Stomach (tissue), 9 donors: Measurements from ENCODE around the gene AFAP1. TPM values are rescaled to one million over a fixed set of nuclear protein-coding genes. Genes with fewer than 3 reads are reported as not detected.

ENCODE experiments used
- DNase-seq, 2 donors: peaks; one replicate each; pipeline versions ENCODE4 v3.0.0 to v3.0.0-alpha.2; 2013 to 2019
- H3K27ac ChIP-seq, 5 donors: fragments of 200-600 bp in 4 of 5; sonication (generic) in 4 of 5; one replicate each; pipeline ENCODE4 v1.5.1; 2013 to 2019; ENCODE audit warnings: mild to moderate bottlenecking in 1 of 5, moderate library complexity in 1 of 5
- H3K27me3 ChIP-seq, 3 donors: fragments of 200-600 bp; sonication (generic); one replicate each; pipeline ENCODE4 v1.5.1; 2017 to 2019; ENCODE audit warnings: mixed run types in 1 of 3
- H3K36me3 ChIP-seq, 4 donors: fragments of 200-600 bp; sonication (generic); 1 replicate in 3 of 4; 2 replicates in 1 of 4; pipeline ENCODE4 v1.5.1; 2016 to 2019
- H3K4me1 ChIP-seq, 4 donors: fragments of 200-600 bp; sonication (generic); one replicate each; pipeline ENCODE4 v1.5.1; 2016 to 2019
- H3K4me3 ChIP-seq, 4 donors: fragments of 200-600 bp; sonication (generic) in 3 of 4; one replicate each; pipeline ENCODE4 v1.5.1; 2016 to 2019; ENCODE audit warnings: mild to moderate bottlenecking in 1 of 4
- H3K9me3 ChIP-seq, 4 donors: fragments of 200-600 bp; sonication (generic); one replicate each; pipeline ENCODE4 v1.5.1; 2016 to 2019
- EP300 ChIP-seq: sonication (generic); formaldehyde crosslinking; IDR thresholded peaks from one replicate; pipeline ENCODE4 v1.6.1; 2017; ENCODE audit warnings: antibody characterized with exemption
- POLR2A ChIP-seq, 4 donors: fragments of 450-650 bp; IDR thresholded peaks; one replicate each; pipeline ENCODE4 v1.6.1; 2016; ENCODE audit warnings: antibody characterized with exemption in 4 of 4, control low read depth in 2 of 4, mild to moderate bottlenecking in 1 of 4, moderate library complexity in 1 of 4
- POLR2AphosphoS5 ChIP-seq, 3 donors: sonication (generic); formaldehyde crosslinking; IDR thresholded peaks; one replicate each; pipeline ENCODE4 v1.6.1; 2016; ENCODE audit warnings: antibody characterized with exemption in 3 of 3
- WGBS, 5 donors: extraction: QIAGEN DNeasy Blood & Tissue Kit in 3 of 5; methylation state at CpG; one replicate each; pipeline versions ENCODE4 v1.1.5 to v1.1.7; 2013 to 2018; 5-methylcytosine and 5-hydroxymethylcytosine counted together
- intact Hi-C: fragments of 100-400 bp; cut with DNase I; formaldehyde crosslinking; loops from one replicate; pipeline ENCODE4 v1.15.1; 2023; ENCODE audit warnings: low total_unique reads
- polyA plus RNA-seq, 3 donors: library from polyadenylated mRNA; stranded (reverse); fragments of 200-250 nt; gene quantifications; one replicate each; pipeline ENCODE4 v1.2.3, GENCODE V29; 2013
- total RNA-seq, 5 donors: library from RNA; depleted of rRNA; stranded (reverse); fragments of >200 nt; gene quantifications; one replicate each; pipeline versions ENCODE4 v1.1.0 to v1.2.3, GENCODE V29; 2014 to 2016
- TF ChIP-seq, protein P1 (sequence below), 7 experiments: fragments of 450-650 bp in 4 of 7; fragments of 200-600 bp in 3 of 7; sonication (generic) in 3 of 7; IDR thresholded peaks; one replicate each; pipeline ENCODE4 v1.5.1; 2016 to 2019; ENCODE audit warnings: antibody characterized with exemption in 7 of 7, control low read depth in 2 of 7, mild to moderate bottlenecking in 1 of 7
- donor health status: healthy with polysubstance abuse.
- donor health status: Bipolar disorder and iron deficiency.
- donor health status: healthy.

AFAP1 gene
- total and polyA plus RNA-seq, 8 donors: 4.1 to 88.9 (median 12.8) TPM

DNA sequence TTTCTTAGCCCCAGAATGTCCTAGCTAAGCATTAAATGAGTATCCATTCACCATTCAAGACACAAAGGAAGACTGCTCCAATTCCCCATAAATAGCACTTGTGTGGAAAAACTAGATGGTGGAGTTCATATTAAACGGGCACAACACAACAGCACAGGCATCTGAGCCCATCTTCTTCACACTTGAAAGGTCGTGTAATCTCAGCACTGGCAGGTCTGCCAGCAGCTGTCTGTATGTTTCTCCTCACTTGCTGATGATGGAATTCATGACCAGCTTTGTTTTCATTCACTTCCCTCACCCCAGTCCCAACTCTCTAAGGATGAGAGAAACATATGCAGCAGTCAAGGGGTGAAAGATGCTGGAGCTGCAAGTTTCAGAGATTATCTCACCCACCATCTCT lies 148.7 kb downstream of the AFAP1 start:
- Histone ChIP-seq H3K4me3 (no peak overlapping the region), H3K36me3 (peaks cover 3 to 60% (median 44%) of the 10 kb centered on the region in 4 donors), H3K4me1 (peaks cover 0 to 8% (median 0%) of the 10 kb centered on the region in 4 donors), H3K27me3 (no peaks in the 10 kb centered on the region), H3K27ac (no peak overlapping the region), H3K9me3 (no peaks in the 10 kb centered on the region)
- TF ChIP-seq, protein P1, sequence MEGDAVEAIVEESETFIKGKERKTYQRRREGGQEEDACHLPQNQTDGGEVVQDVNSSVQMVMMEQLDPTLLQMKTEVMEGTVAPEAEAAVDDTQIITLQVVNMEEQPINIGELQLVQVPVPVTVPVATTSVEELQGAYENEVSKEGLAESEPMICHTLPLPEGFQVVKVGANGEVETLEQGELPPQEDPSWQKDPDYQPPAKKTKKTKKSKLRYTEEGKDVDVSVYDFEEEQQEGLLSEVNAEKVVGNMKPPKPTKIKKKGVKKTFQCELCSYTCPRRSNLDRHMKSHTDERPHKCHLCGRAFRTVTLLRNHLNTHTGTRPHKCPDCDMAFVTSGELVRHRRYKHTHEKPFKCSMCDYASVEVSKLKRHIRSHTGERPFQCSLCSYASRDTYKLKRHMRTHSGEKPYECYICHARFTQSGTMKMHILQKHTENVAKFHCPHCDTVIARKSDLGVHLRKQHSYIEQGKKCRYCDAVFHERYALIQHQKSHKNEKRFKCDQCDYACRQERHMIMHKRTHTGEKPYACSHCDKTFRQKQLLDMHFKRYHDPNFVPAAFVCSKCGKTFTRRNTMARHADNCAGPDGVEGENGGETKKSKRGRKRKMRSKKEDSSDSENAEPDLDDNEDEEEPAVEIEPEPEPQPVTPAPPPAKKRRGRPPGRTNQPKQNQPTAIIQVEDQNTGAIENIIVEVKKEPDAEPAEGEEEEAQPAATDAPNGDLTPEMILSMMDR (IDR thresholded peaks at IDR 0.05): no peak
- 66 to 77% (median 72%) methylated on average over 2 of the region's 2 CpGs for WGBS, 5 donors
- no peak for DNase-seq
- intact Hi-C loops: no loop called here

DNA sequence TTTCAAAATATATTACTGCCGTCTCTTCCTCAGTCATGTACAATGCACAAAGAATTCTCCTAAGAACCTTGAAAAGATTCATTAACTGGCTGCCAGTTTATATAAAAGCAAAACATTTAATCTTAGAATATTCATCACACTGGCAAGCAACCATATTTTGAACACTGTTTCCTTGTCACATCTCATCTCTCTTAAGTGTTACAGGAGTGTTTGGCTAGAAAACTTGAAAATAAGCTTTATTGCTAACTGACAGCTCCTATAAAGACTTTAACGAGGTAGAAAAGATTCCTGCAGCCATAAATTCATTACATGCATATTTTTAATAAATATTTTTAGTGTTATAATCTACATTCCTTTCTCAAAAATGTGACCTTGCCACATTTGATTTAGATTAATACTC lies 149.6 kb downstream of the AFAP1 start:
- H3K27ac ChIP-seq: no peak overlapping the region
- no peaks in the 10 kb centered on the region for H3K9me3 ChIP-seq
- H3K4me3 ChIP-seq: no peak overlapping the region
- no peak for TF ChIP-seq EP300
- no peak for TF ChIP-seq POLR2A (IDR thresholded peaks at IDR 0.05)
- TF ChIP-seq POLR2AphosphoS5 (IDR thresholded peaks at IDR 0.05): no peak
- TF ChIP-seq, protein P1 (IDR thresholded peaks at IDR 0.05): no peak
- H3K27me3 ChIP-seq: no peaks in the 10 kb centered on the region
- 69 to 86% (median 80%) methylated on average over 2 of the region's 2 CpGs for WGBS, 5 donors
- no peak for DNase-seq
- intact Hi-C loops: no loop called here
- H3K36me3 ChIP-seq: peaks cover 6 to 67% (median 54%) of the 10 kb centered on the region in 4 donors
- H3K4me1 ChIP-seq: peaks cover 0 to 8% (median 0%) of the 10 kb centered on the region in 4 donors

DNA sequence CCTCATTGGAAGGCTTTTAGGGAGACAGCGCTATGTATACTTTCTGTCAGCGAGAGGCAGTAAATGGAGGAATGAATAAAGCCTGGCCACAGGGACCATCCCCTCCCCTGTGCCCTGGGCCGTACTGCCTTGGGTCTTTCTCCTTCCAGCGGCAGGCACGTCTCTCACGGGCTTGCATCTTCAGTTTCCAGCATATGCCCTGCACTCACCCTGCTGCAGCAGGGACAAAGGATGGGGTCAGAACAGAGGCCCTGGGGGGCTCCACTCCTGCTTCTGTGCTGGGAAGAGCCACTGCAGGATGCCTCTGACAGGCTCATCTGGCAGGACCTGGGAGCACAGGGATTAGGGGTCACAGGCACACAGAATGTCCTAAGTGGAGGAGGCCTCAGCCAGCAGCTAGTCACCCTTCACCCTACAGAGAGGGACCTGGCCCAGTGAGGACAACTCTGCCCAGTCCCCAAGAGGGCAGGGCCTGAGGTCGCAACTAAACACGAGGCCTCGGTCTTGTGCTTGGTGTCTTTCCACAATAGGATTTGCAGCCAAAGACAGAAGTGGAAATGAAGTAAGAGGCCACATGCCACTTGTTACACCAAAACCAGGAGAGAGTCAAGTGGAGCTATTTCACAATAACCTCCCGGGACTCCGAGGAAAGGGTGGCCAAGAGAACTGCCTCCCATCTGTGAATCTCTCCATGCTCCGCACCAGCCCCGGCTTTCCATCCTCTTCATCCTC lies 150.8 kb downstream of the AFAP1 start:
- H3K36me3 ChIP-seq: peaks cover 7 to 73% (median 60%) of the 10 kb centered on the region in 4 donors
- DNase-seq: no peak
- H3K27me3 ChIP-seq: no peaks in the 10 kb centered on the region
- TF ChIP-seq POLR2A (IDR thresholded peaks at IDR 0.05) (no peak), EP300 (no peak)
- TF ChIP-seq, protein P1 (IDR thresholded peaks at IDR 0.05): no peak
- peaks cover 0 to 8% (median 0%) of the 10 kb centered on the region in 4 donors for H3K4me1 ChIP-seq
- WGBS, 5 donors: 81 to 95% (median 92%) methylated on average over 12 to 13 of the region's 13 CpGs
- H3K9me3 ChIP-seq: no peaks in the 10 kb centered on the region
- no peak overlapping the region for H3K27ac ChIP-seq
- H3K4me3 ChIP-seq: no peak overlapping the region
- intact Hi-C loops: no loop called here

DNA sequence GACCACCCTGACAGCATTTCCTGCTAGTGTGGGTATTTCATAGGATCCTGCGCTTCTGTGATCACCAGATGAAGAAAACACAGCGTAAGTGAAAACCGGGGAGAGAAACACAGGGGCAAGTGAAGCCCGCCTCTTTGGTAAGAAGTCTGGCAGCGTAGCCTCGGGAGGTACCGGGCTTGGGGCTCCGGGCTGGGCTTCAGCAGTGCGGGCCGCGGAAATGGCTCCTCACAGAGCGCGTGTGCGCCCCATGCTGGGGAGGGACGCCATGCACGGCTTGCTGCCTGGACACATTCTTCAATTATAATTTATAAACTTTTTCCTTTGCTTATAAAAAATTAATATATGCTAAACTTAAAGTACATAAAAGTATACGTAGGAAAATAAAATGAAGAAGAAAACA lies 151.5 kb downstream of the AFAP1 start:
- TF ChIP-seq EP300 (no peak), POLR2AphosphoS5 (IDR thresholded peaks at IDR 0.05) (no peak), POLR2A (IDR thresholded peaks at IDR 0.05) (no peak)
- TF ChIP-seq, protein P1 (IDR thresholded peaks at IDR 0.05): no peak

More for the DNA sequence above, 151.5 kb downstream of the AFAP1 start:
- DNase-seq: no peak
- Histone ChIP-seq H3K4me3 (no peak overlapping the region), H3K27ac (no peak overlapping the region), H3K27me3 (no peaks in the 10 kb centered on the region), H3K36me3 (peaks cover 11 to 73% (median 60%) of the 10 kb centered on the region in 4 donors), H3K4me1 (peaks cover 0 to 8% (median 0%) of the 10 kb centered on the region in 4 donors), H3K9me3 (no peaks in the 10 kb centered on the region)
- 94 to 97% (median 95%) methylated on average over 17 of the region's 17 CpGs for WGBS, 5 donors
- intact Hi-C loops: no loop called here
